Measurements from ENCODE around the gene LRMDA. TPM values are rescaled to one million over a fixed set of nuclear protein-coding genes. Genes with fewer than 3 reads are reported as not detected.

Gene LRMDA
- total and polyA plus RNA-seq, 2 of the 13 experiments (the other 11 are each of a cell fraction or from before 2014, with no cell fraction given), result 13.4 to 22.0 TPM

DNA sequence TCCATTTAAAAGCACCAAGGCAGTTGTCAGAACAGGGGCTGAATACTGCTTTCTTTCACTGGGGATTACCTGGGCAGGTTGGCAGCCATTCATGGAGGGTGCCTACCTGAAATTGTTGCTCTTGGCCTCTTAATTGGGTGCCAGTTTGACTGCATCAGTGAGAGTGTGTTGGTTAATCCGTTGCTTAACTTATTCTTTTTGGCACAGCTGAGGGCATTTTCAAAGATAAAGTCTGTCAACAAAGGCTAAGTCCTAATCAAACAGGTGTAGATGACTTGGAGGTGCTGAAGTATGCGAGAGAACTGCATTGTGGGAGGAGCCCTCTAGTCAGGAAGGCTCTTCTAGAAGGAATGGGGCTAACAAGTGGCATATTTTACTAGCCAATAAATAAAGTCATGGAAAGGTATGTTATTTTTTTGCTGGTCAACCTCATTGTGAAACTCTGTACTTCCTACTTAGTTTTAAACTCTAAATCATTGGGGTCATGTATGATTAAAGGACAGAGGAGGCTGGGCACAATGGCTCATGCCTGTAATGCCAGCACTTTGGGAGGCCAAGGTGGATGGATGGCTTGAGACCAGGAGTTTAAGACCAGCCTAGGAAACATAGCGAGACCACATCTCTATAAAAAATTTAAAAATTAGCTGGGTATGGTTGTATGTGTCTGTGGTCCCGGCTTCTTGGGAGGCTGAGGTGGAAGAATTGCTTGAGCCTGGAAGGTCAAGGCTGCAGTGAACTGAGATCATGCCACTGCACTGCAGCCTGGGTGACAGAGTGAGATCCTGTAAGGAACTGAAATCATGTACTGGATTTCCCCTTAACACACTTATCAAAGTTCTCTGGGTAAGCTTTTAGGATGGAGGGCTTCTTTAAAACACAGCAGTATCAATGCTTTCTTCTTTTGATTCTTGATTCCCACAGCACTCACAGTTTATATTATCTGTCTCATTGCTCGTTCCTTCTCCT is 134.1 kb downstream of the LRMDA start:
- BruUV-seq (replicated peaks), result no TSS peak
- Histone ChIP-seq H3K4me1 (ENCODE audit: insufficient read depth, low read length) (no peaks in the 10 kb centered on the region), H2AFZ (ENCODE audit: low read length) (no peak overlapping the region), H3K9me3 (ENCODE audit: low read length) (no peaks in the 10 kb centered on the region), H3K27me3 (ENCODE audit: control insufficient read depth in 1 of 2, insufficient read depth in 2 of 2, low read length in 2 of 2) (no peaks in the 10 kb centered on the region), H3K4me3 (replicated peaks in 1 of 3; ENCODE audit: insufficient read depth in 1 of 3, low read depth in 2 of 3, low read length in 3 of 3) (no peak overlapping the region), H3K4me2 (ENCODE audit: low read depth, low read length) (no peak overlapping the region), H3K79me2 (ENCODE audit: insufficient read depth, low read length) (no peaks in the 10 kb centered on the region), H4K20me1 (ENCODE audit: insufficient read depth, low read length) (no peaks in the 10 kb centered on the region), H3K36me3 (replicated peaks in 1 of 2; ENCODE audit: control insufficient read depth in 1 of 2, insufficient read depth in 2 of 2, low read length in 2 of 2) (no peaks in the 10 kb centered on the region), H3K27ac (ENCODE audit: extremely low read length, insufficient read depth, low read length) (no peak overlapping the region), H3K9ac (ENCODE audit: insufficient read depth, low read depth, low read length) (no peak overlapping the region)
- 94% methylated on average over 5 of the region's 5 CpGs for WGBS (ENCODE audit: low lambda C conversion rate)
- DNase-seq (ENCODE audit: low spot score), result peak; percentile 8
- no peak for ATAC-seq
- intact Hi-C loops (cut with micrococcal nuclease; ENCODE audit: unreplicated experiment) (no loop called here), in situ Hi-C loops (cut with HindIII; ENCODE audit: extremely low pct_ligation_motif_present, low pct_unique_long_range_greater_than_20kb) (no loop called here)
- ChIA-PET POLR2A (no interaction called here), CTCF (ENCODE audit: low intra/inter-chr PET ratio, low total read pairs) (no interaction called here)
- FAIRE-seq, result no peak
- TF ChIP-seq NCOA5 (CRISPR knock-in tag; IDR thresholded peaks at IDR 0.05) (no peak), FOXA1 (IDR thresholded peaks at IDR 0.05) (no peak), FOXA1 (CRISPR knock-in tag; IDR thresholded peaks at IDR 0.05) (peak; percentile 29; the same call in 1 of the 2 replicates)

DNA sequence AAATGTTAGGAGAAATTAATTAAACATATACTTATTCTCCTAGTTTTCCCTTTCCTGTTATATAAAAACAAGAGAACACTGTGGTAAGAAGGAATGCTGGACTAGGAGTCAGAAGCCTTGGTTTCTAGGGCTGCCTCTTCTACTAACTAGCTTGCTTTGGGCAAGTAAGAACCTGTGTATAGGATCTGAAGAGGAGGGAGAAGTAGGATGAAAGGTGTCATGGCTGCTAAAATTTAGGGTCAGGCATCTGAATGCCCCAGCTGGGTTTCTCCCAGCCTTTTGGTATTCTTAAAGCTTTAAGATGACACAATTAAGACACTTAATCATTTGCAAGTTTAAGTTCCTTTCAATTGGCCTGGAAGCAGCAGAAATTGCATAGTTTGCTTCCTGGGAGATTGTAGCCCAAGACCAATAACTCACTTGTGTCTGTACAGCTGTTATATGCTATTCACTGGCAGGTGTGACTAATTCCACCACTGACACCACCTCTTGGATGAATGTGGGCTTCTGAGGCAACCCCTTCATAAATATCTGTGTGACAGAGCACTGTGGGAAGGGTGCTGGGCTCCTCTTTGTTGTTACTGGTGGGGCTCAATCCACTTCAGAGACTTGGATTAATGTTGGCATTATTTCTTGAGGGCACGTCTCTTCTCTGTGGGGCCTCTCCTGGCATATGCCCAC is 137.2 kb downstream of the LRMDA start:
- FAIRE-seq (no peak), ATAC-seq (no peak), DNase-seq (ENCODE audit: low spot score) (no peak)
- Histone ChIP-seq H3K4me1 (ENCODE audit: insufficient read depth, low read length) (no peaks in the 10 kb centered on the region), H3K36me3 (replicated peaks in 1 of 2; ENCODE audit: control insufficient read depth in 1 of 2, insufficient read depth in 2 of 2, low read length in 2 of 2) (no peaks in the 10 kb centered on the region; a peak in 1 of 5 replicates), H2AFZ (ENCODE audit: low read length) (no peak overlapping the region), H3K9ac (ENCODE audit: insufficient read depth, low read depth, low read length) (no peak overlapping the region), H3K4me3 (replicated peaks in 1 of 3; ENCODE audit: insufficient read depth in 1 of 3, low read depth in 2 of 3, low read length in 3 of 3) (no peak overlapping the region), H3K4me2 (ENCODE audit: low read depth, low read length) (no peak overlapping the region), H3K9me3 (ENCODE audit: low read length) (peaks cover 24% of the 10 kb centered on the region), H4K20me1 (ENCODE audit: insufficient read depth, low read length) (no peaks in the 10 kb centered on the region), H3K27ac (ENCODE audit: extremely low read length, insufficient read depth, low read length) (no peak overlapping the region), H3K27me3 (ENCODE audit: control insufficient read depth in 1 of 2, insufficient read depth in 2 of 2, low read length in 2 of 2) (no peaks in the 10 kb centered on the region), H3K79me2 (ENCODE audit: insufficient read depth, low read length) (no peaks in the 10 kb centered on the region)
- intact Hi-C loops (cut with micrococcal nuclease; ENCODE audit: unreplicated experiment), result no loop called here
- POLR2A ChIA-PET, result no interaction called here
- no TSS peak for BruUV-seq (replicated peaks)
- CTCF ChIA-PET (ENCODE audit: low intra/inter-chr PET ratio, low total read pairs), result no interaction called here
- in situ Hi-C loops (cut with HindIII; ENCODE audit: extremely low pct_ligation_motif_present, low pct_unique_long_range_greater_than_20kb), result no loop called here
- WGBS (ENCODE audit: low lambda C conversion rate), result 100% methylated on average over 1 of the region's 1 CpG
- TF ChIP-seq MATR3 (CRISPR knock-in tag; IDR thresholded peaks at IDR 0.05) (no peak), ZSCAN31 (CRISPR knock-in tag; IDR thresholded peaks at IDR 0.05; ENCODE audit: low read depth) (no peak), ZFP41 (CRISPR knock-in tag; IDR thresholded peaks at IDR 0.05; ENCODE audit: borderline replicate concordance) (no peak), ISL2 (CRISPR knock-in tag; IDR thresholded peaks at IDR 0.05) (no peak), ZNF713 (CRISPR knock-in tag; IDR thresholded peaks at IDR 0.05) (no peak), ARNTL (CRISPR knock-in tag; IDR thresholded peaks at IDR 0.05) (no peak), JARID2 (CRISPR knock-in tag; IDR thresholded peaks at IDR 0.05; ENCODE audit: insufficient replicate concordance) (no peak), FOXK1 (CRISPR knock-in tag; IDR thresholded peaks at IDR 0.05; ENCODE audit: borderline replicate concordance, low read depth) (no peak), CBX1 (IDR thresholded peaks at IDR 0.05; ENCODE audit: low read depth) (no peak)
- TF ChIP-seq, protein P1, sequence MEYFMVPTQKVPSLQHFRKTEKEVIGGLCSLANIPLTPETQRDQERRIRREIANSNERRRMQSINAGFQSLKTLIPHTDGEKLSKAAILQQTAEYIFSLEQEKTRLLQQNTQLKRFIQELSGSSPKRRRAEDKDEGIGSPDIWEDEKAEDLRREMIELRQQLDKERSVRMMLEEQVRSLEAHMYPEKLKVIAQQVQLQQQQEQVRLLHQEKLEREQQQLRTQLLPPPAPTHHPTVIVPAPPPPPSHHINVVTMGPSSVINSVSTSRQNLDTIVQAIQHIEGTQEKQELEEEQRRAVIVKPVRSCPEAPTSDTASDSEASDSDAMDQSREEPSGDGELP (IDR thresholded peaks at IDR 0.05; ENCODE audit: borderline replicate concordance, low read depth), result no peak
- TF ChIP-seq, protein P2, sequence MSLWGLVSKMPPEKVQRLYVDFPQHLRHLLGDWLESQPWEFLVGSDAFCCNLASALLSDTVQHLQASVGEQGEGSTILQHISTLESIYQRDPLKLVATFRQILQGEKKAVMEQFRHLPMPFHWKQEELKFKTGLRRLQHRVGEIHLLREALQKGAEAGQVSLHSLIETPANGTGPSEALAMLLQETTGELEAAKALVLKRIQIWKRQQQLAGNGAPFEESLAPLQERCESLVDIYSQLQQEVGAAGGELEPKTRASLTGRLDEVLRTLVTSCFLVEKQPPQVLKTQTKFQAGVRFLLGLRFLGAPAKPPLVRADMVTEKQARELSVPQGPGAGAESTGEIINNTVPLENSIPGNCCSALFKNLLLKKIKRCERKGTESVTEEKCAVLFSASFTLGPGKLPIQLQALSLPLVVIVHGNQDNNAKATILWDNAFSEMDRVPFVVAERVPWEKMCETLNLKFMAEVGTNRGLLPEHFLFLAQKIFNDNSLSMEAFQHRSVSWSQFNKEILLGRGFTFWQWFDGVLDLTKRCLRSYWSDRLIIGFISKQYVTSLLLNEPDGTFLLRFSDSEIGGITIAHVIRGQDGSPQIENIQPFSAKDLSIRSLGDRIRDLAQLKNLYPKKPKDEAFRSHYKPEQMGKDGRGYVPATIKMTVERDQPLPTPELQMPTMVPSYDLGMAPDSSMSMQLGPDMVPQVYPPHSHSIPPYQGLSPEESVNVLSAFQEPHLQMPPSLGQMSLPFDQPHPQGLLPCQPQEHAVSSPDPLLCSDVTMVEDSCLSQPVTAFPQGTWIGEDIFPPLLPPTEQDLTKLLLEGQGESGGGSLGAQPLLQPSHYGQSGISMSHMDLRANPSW (CRISPR knock-in tag; IDR thresholded peaks at IDR 0.05; ENCODE audit: borderline replicate concordance), result no peak

All from HepG2 (cell line).